ENCODE data around the gene SLC3A2. TPM values are rescaled to one million over a fixed set of nuclear protein-coding genes. Genes with fewer than 3 reads are reported as not detected.
"Not testable (repeated sequence)": the region's sequence is repeated elsewhere in the genome, so short reads cannot be mapped to it uniquely, and the experiment has no call there.

SLC3A2 gene
- total RNA-seq, 1 donor from 2014 or later, result 57.9 TPM

DNA sequence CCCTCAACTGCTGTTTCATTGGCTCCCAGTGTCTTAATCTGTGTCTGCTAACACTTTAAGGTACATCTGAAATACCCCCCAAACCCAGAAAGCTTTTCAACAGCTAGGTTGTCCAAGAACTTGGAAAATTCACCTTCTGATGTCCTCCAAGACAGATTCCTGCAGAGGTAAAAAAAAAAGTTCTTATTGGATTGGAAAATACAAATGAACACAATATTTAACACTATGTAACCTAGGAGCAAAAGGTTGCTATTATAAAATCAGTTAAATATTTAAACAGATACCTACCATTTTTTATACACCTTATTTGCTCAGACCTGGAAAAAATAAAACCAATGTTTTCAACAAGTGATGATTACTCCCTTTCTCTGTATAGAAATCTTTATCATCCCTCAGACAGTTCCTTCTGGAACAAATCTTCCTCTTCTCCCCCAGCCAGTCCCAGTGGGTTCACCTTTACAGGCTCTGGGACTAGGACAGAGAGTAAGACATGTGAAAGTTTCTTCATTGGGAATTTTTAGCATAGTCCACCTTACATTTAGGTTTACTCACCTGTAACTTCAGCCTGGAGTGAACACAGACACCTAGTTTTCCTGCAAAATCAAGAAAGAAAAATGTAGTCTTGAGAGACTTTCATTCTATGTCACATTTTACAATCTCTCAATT is 28.0 kb upstream of the SLC3A2 start:
- DNase-seq (ENCODE audit: low read depth in 2 of 2), result no peak

- DNase-seq (ENCODE audit: low read depth in 2 of 2), result no peak
Measured at GRCh38 chr11:62853279-62853965, 27.3 kb upstream of the SLC3A2 start.

GRCh38 chr11:62854013-62854824 is 26.5 kb upstream of the SLC3A2 start:
- no peak for DNase-seq (ENCODE audit: low read depth in 2 of 2)

GRCh38 chr11:62854825-62855570 is 25.7 kb upstream of the SLC3A2 start:
- peak in 1 of 2 donors; percentile 8 for DNase-seq (ENCODE audit: low read depth in 2 of 2)

DNA sequence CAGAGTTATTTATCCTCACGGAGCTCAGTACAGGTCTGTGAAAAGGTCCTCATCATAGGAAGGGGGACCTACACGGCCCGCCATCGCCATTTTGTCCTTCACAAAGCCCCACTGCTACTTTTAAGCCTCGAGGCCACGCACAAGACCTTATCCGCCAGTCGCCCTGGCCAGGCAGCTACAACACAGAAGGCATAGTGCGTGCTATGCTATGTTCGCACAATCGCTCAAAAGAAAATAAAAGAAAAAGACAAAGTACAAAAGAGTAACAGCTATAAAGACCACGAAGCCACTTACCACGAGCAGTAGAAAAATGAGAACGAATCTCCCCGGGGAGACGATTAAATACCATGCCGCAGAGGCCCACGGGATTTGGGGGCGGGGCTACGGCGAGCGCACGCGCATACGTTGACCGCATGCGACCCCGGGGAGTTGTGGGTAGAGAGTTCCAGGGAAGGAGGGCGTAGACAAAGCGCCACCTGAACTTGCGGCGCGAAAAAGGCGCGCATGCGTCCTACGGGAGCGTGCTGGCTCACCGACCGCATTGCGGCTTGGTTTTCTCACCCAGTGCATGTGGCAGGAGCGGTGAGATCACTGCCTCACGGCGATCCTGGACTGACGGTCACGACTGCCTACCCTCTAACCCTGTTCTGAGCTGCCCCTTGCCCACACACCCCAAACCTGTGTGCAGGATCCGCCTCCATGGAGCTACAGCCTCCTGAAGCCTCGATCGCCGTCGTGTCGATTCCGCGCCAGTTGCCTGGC is 24.9 kb upstream of the SLC3A2 start:
- DNase-seq (ENCODE audit: low read depth in 2 of 2), result peak; percentile 99

DNA sequence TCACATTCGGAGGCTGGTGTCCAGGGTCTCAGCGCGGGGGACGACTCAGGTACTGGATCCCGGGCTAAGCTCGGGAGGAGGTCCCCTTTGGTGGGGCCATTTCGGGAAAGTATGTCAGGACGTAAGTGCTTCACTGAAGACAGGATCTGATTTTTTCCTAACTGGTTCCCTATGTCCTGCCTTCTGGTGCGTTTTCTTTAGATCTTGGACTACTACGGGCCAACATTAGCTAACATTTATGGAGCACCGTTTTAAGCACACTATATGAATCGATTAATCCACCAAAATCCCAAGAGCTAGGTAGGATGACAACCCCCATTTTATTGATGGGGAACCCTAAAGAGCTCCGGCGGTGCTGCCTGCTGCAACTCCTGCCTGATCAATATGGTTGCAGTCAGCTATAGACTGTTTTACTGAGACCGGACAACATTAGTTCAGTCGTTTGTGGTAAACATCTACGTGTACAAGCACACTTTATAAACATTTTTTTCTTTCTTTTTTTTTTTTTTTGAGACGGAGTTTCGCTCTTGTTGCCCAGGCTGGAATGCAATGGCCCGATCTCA is 24.3 kb upstream of the SLC3A2 start:
- no peak for DNase-seq (ENCODE audit: low read depth in 2 of 2)

DNA sequence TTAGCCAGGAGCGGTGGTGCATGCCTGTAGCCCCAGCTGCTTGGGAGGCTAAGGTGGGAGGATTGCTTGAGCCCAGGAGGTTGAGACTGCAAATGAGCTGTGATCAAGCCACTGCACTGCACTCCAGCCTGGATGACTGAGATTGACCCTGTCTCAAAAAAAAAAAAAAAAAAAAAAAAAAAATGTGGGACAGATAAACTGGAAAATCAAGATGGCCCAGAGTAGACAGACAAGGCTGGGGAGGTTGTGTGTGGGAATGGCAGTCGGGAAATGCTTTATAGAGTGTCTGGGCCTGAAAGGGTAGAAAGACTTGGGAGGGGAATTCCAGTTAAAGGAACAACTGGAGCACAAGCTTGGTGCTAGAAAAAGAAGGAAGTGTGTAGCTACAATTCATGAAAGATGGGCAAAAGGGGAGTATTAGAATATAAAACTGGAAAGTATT is 23.1 kb upstream of the SLC3A2 start:
- peak in 1 of 2 donors; percentile 34 for DNase-seq (ENCODE audit: low read depth in 2 of 2)

- no peak for DNase-seq (ENCODE audit: low read depth in 2 of 2)
Measured at GRCh38 chr11:62858201-62858600, 22.5 kb upstream of the SLC3A2 start.

DNA sequence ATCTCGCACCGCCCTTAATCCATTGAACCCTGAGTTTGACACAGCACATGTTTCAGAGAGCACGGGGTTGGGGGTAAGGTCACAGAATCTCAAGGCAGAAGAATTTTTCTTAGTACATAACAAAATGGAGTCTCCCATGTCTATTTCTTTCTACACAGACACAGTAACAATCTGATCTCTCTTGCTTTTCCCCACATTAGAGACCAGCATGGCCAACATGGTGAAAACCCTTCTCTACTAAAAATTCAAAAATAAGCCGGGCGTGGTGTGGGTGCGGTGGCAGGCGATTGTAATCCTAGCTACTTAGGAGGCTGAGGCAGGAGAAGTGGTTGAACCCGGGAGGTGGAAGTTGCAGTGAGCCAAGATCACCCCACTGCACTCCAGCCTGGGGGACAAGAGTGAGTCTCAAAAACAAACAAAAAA is 21.4 kb upstream of the SLC3A2 start:
- DNase-seq (ENCODE audit: low read depth in 2 of 2), result not testable (repeated sequence)

GRCh38 chr11:62860835-62861563 is 19.7 kb upstream of the SLC3A2 start:
- no peak for DNase-seq (ENCODE audit: low read depth in 2 of 2)

- not testable (repeated sequence) for DNase-seq (ENCODE audit: low read depth in 2 of 2)
Measured at GRCh38 chr11:62861564-62862192, 19.0 kb upstream of the SLC3A2 start.

DNA sequence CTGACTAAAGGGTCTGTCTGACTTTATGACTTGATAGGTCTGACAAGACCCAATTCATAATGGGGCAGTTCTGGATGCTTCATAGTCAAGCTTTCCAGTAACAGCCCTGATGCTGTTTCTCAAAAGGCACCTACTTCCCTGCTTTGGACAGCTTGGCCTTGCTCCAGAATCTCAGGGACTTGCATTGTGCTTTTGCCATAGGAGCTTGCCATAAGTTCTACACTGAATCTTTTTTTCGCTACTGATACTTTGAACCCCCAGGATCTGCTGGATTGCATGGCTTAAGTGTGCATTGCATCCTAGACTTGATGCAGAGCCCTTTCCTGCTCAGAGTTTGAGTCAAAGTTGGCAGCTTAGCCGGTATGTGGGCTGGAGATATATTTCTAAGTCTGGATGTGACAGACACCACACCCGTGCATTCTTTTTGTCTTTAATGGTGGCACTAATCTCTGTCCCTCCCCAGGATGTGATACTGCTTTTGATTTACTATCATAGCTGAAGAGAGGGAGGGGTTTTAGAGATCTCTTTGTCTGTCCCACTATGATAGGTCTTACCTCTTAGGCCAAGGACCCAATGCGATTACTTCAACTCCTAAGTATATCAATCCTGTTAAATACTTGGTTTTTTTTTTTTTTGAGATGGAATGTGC is 16.9 kb upstream of the SLC3A2 start:
- no peak for DNase-seq (ENCODE audit: low read depth in 2 of 2)

DNA sequence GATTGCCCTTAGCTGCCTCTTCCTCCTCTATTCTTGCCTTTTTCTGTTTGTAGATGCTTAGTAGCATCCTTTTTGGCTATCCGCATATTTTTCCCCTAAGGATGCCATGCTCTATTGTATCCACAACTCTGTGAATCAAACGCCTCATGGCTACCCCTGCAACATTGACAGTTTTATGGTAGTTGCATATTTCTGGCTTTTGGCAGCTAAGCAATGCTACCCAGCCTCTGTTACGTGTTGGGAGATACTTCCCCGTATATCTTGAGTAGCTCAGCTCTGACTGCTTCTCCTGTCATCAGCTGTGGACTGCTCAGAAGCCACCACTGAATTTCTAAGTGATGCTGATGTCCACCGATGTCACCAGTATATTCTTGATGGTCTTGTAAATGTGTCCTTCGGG is 15.1 kb upstream of the SLC3A2 start:
- DNase-seq (ENCODE audit: low read depth in 2 of 2), result no peak

DNA sequence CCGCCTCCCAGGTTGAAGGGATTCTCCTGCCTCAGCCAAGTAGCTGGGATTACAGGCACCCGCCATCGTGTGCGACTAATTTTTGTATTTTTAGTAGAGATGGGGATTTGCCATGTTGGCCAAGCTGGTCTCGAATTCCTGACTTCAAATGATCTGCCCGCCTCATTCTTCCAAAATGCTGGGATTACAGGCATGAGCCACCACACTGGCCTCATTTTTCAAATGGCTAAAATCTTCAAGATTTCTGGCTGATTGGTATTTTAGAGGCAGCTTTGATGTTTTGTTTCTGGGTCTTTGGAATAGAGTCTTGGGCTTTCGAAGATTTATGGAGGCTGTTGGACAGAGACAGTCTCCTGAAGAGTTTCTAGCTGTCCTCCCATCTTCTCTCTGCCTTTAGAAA is 5.8 kb upstream of the SLC3A2 start:
- no peak for DNase-seq (ENCODE audit: low read depth in 2 of 2)

DNA sequence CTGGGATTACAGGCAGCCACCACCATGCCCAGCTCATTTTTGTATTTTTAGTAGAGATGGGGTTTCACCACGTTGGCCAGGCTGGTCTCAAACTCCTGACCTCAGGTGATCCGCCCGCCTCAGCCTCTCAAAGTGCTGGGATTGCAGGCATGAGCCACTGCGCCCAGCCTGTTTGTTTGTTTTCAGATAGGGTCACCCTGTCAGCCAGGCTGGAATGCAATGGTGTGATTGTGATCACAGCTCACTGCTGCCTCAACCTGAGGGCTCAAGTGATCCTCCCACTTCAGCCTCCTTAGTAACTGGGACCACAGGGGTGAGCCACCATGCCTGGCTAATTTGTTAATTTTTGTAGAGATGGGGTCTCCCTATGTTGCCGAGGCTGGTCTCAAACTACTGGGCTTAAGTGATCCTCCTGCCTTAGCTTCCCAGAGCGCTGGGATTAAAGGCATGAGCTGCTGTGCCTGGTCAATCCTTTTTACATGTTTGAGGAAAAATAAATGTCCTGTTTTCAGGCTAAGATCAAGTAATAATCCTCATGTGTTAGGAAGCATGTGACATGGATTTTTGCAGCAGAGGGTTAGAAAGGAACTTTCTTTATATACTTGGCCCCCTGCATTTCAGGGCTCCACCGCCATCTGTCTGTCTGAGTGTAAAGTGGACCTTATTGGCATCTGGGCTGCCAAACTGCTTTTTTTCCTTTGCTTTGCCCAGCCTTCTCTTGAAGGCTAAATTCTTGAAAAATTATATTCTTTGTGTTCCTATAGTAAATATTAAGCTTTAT is 4.8 kb upstream of the SLC3A2 start:
- no peak for DNase-seq (ENCODE audit: low read depth in 2 of 2)

DNA sequence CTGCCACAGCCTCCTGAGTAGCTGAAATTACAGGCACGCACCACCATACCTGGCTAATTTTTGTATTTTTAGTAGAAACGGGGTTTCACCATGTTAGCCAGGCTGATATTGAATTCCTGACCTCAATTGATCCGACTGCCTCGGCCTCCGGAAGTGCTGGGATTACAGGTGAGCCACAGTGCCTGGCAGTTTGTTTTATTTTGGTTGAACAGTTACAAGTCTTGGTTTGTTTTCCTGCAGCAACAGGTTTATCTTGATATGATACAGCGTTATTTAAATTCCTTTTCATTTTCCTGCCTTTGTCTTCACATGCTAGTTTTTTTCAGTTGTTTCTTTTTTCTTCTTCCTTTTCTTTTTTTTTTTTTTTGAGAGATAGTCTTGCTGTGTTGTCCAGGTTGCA is 4.0 kb upstream of the SLC3A2 start:
- no peak for DNase-seq (ENCODE audit: low read depth in 2 of 2)

DNA sequence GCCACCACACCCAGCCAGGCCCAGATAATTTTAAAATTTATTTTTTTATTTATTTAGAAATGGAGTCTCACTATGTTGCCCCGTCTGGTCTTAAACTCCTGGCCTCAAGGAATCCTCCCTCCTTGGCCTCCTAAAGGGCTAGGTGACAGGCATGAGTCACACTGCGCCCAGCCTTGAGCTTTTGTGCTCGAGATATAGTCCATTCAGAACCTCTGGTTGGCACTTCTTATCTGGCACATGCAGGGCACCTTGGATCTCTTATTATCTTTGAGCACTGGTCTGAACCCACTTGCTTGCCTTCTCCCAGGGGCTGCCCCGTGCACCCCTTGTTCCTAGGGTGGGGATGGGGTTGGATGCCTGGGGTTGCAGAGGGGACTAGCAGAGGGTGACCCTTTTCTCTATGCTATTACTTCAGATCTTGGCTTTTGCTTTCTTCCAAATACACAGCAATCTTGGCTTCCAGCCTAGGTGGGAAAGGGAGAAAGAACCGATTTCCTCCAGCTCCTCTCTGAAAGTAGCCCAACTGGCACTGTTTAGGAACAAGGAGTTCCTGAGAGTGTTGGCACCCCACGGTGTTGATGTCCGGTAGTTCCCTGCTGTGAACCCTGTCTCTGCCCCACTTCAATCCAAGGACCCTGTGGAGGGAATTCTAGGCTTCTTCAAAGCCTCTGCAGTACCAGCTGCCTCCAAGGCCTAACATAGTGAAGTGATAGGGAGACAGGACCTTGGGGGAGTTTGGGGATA is 1.3 kb upstream of the SLC3A2 start:
- no peak for DNase-seq (ENCODE audit: low read depth in 2 of 2)

All from lung microvascular endothelial cell (primary cell).